ENCODE measurements around the gene PRRT1B. TPM values are rescaled to one million over a fixed set of nuclear protein-coding genes. Genes with fewer than 3 reads are reported as not detected.
A peak's percentile ranks its signal among the peaks of the same experiment; 100 is the strongest.

PRRT1B gene
- total and polyA plus RNA-seq, 9 of the 15 experiments (the other 6 are each of a cell fraction or from before 2014, with no cell fraction given), result not detected

- DNase-seq (ENCODE audit: extremely low read depth in 1 of 4, low spot score in 3 of 4) (no peak), FAIRE-seq (no peak), ATAC-seq (no peak)
- Histone ChIP-seq H3K79me2 (ENCODE audit: control insufficient read depth, insufficient read depth, low read length) (peaks cover 13% of the 10 kb centered on the region), H3K4me1 (replicated peaks in 1 of 2; ENCODE audit: control insufficient read depth in 2 of 2, insufficient read depth in 2 of 2, low read length in 2 of 2) (peaks cover 6 to 38% of the 10 kb centered on the region in 2 experiments; a peak in 3 of 5 replicates), H3K9ac (ENCODE audit: insufficient read depth in 1 of 2, low read depth in 2 of 2, low read length in 2 of 2) (0 out of 4 replicates have a peak overlapping the region, but pooled peaks of 1 of the 2 experiments have one; percentile 2), H3K9me3 (replicated peaks; ENCODE audit: control insufficient read depth, insufficient read depth, low read depth, low read length) (no peaks in the 10 kb centered on the region), H4K20me1 (replicated peaks; ENCODE audit: control insufficient read depth, insufficient read depth, low read length) (no peaks in the 10 kb centered on the region; the same call in 1 of the 2 replicates), H3K27ac (ENCODE audit: extremely low read depth, low read depth, low read length) (no peak overlapping the region), H3K27me3 (ENCODE audit: control insufficient read depth in 2 of 2, insufficient read depth in 2 of 2, low read length in 2 of 2) (no peaks in the 10 kb centered on the region), H3K4me3 (no peak overlapping the region), H3K36me3 (ENCODE audit: control insufficient read depth, insufficient read depth, low read length) (peaks cover 89% of the 10 kb centered on the region; the same call in 2 of the 3 replicates), H3K4me2 (ENCODE audit: insufficient read depth, low read length) (no peak overlapping the region), H3K9me1 (ENCODE audit: control insufficient read depth, insufficient read depth, low read length) (no peaks in the 10 kb centered on the region), H2AFZ (ENCODE audit: low read depth, low read length) (no peak overlapping the region)
- BruUV-seq (replicated peaks), result no TSS peak
- ChIA-PET CTCF (ENCODE audit: low intra/inter-chr PET ratio) (no interaction called here), POLR2A (no interaction called here)
- in situ Hi-C loops (cut with MboI) (no loop called here), intact Hi-C loops (cut with micrococcal nuclease) (no loop called here)
- WGBS (ENCODE audit: insufficient coverage, low coverage, missing lambda C conversion rate), result 95% methylated on average over 17 of the region's 19 CpGs
- TF ChIP-seq PTRF (tag; IDR thresholded peaks at IDR 0.05), result no peak
- no peak for TF ChIP-seq CHD1 (IDR thresholded peaks at IDR 0.05; ENCODE audit: low read length)
- no peak for TF ChIP-seq ZNF197 (CRISPR knock-in tag; IDR thresholded peaks at IDR 0.05; ENCODE audit: low read depth)
Observed at GRCh38 chr9:131525643-131526565, 19.4 kb upstream of the PRRT1B start.

- Histone ChIP-seq H3K27me3 (ENCODE audit: control insufficient read depth in 2 of 2, insufficient read depth in 2 of 2, low read length in 2 of 2) (no peaks in the 10 kb centered on the region), H3K27ac (ENCODE audit: extremely low read depth, low read depth, low read length) (no peak overlapping the region), H3K9me1 (ENCODE audit: control insufficient read depth, insufficient read depth, low read length) (no peaks in the 10 kb centered on the region), H4K20me1 (replicated peaks; ENCODE audit: control insufficient read depth, insufficient read depth, low read length) (no peaks in the 10 kb centered on the region; the same call in 1 of the 2 replicates), H3K4me1 (replicated peaks in 1 of 2; ENCODE audit: control insufficient read depth in 2 of 2, insufficient read depth in 2 of 2, low read length in 2 of 2) (peaks cover 6 to 45% of the 10 kb centered on the region in 2 experiments; a peak in 3 of 5 replicates), H3K4me2 (ENCODE audit: insufficient read depth, low read length) (no peak overlapping the region), H3K9me3 (replicated peaks; ENCODE audit: control insufficient read depth, insufficient read depth, low read depth, low read length) (no peaks in the 10 kb centered on the region), H3K4me3 (no peak overlapping the region), H3K36me3 (ENCODE audit: control insufficient read depth, insufficient read depth, low read length) (peaks cover 68% of the 10 kb centered on the region; the same call in 2 of the 3 replicates), H3K79me2 (ENCODE audit: control insufficient read depth, insufficient read depth, low read length) (peaks cover 14% of the 10 kb centered on the region), H3K9ac (ENCODE audit: insufficient read depth in 1 of 2, low read depth in 2 of 2, low read length in 2 of 2) (peak overlapping the region in 1 of 2 experiments; percentile 52; a peak in 1 of 4 replicates), H2AFZ (ENCODE audit: low read depth, low read length) (no peak overlapping the region)
- ChIA-PET POLR2A (interaction anchor here (1.2 kb wide), 1 partner anchor 9 kb away, joined by 4 read pairs; no protein-coding TSS in a partner anchor), CTCF (ENCODE audit: low intra/inter-chr PET ratio) (no interaction called here)
- in situ Hi-C loops (cut with MboI), result no loop called here
- BruUV-seq (replicated peaks), result no TSS peak
- WGBS (ENCODE audit: insufficient coverage, low coverage, missing lambda C conversion rate), result 85% methylated on average over 7 of the region's 7 CpGs
- intact Hi-C loops (cut with micrococcal nuclease), result no loop called here
- no peak for DNase-seq (ENCODE audit: extremely low read depth in 1 of 4, low spot score in 3 of 4)
- ATAC-seq, result no peak
- FAIRE-seq, result no peak
- TF ChIP-seq GABPB2 (CRISPR knock-in tag; conservative IDR thresholded peaks at IDR 0.05) (no peak), E2F1 (CRISPR knock-in tag; IDR thresholded peaks at IDR 0.05) (no peak), ZNF511 (CRISPR knock-in tag; IDR thresholded peaks at IDR 0.05) (no peak), OTX1 (CRISPR knock-in tag; IDR thresholded peaks at IDR 0.05) (no peak), TBL1XR1 (IDR thresholded peaks at IDR 0.05; ENCODE audit: low read length in 2 of 2) (no peak), ZNF398 (CRISPR knock-in tag; IDR thresholded peaks at IDR 0.05) (no peak)
Observed at GRCh38 chr9:131528186-131528585, 17.1 kb upstream of the PRRT1B start.
